ENCODE measurements around the gene EGLN3. TPM values are rescaled to one million over a fixed set of nuclear protein-coding genes. Genes with fewer than 3 reads are reported as not detected.
"Not testable (repeated sequence)": the region's sequence is repeated elsewhere in the genome, so short reads cannot be mapped to it uniquely, and the experiment has no call there.

The EGLN3 gene
- total RNA-seq, 1 donor from 2014 or later = 153 TPM

DNA sequence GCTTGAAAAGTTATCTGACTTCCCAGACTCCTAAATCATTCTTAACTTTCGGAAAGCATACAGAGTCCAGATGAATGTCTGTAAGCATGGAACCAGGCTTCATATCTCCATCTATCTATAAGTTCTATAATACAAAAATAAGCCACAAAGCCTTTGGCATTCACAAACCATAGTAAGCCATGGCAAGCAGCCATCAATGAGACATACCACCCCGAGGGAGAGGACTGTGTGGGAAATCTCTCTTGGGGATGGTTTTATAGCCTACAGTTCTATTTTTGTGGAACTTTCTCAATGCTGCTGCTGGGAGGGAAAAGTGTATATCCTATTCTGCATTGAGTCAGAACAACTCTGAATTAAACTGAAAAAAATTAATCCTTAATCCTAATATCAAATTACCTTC is 20.4 kb downstream of the EGLN3 start:
- Histone ChIP-seq H3K27ac (replicated peaks) (peak overlapping the region; percentile 5), H3K4me1 (peaks cover 63% of the 10 kb centered on the region)

DNA sequence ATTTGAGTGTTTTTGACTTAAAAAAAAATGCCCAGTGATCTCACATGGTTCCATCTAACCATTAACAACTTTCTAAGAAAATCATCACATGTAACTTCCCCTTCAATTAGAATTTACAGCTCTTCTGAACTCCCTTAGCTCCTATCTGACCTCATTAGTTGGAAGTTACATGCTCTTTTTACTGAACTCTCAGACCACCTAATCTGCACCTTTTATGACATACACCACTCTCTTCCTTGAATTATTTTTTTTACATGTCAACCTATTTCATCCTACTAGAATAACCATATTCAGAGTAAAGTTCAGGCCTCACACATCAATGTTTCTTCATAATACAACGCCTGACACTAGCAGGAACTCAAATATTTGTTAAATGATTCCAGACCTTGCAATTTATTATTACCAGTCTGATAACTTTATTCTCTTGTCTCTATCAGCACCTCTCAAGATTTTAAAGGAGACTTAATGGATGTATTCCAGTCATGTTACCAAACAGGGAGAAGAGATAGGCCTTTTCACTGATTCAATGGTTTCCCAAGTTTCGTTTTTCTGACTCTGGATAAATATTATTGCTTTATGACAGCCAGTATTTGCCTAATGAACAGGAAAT is 21.0 kb downstream of the EGLN3 start:
- no peak for DNase-seq
- H3K9me3 ChIP-seq (replicated peaks) = no peaks in the 10 kb centered on the region
- H3K27me3 ChIP-seq (ENCODE audit: low read depth) = no peaks in the 10 kb centered on the region
- TF ChIP-seq, protein P1, sequence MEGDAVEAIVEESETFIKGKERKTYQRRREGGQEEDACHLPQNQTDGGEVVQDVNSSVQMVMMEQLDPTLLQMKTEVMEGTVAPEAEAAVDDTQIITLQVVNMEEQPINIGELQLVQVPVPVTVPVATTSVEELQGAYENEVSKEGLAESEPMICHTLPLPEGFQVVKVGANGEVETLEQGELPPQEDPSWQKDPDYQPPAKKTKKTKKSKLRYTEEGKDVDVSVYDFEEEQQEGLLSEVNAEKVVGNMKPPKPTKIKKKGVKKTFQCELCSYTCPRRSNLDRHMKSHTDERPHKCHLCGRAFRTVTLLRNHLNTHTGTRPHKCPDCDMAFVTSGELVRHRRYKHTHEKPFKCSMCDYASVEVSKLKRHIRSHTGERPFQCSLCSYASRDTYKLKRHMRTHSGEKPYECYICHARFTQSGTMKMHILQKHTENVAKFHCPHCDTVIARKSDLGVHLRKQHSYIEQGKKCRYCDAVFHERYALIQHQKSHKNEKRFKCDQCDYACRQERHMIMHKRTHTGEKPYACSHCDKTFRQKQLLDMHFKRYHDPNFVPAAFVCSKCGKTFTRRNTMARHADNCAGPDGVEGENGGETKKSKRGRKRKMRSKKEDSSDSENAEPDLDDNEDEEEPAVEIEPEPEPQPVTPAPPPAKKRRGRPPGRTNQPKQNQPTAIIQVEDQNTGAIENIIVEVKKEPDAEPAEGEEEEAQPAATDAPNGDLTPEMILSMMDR (IDR thresholded peaks at IDR 0.05; ENCODE audit: borderline replicate concordance) = no peak
- peaks cover 57% of the 10 kb centered on the region for H3K36me3 ChIP-seq
- H3K27ac ChIP-seq (replicated peaks) = peak overlapping the region; percentile 11
- intact Hi-C loops (cut with micrococcal nuclease) = no loop called here
- peaks cover 64% of the 10 kb centered on the region for H3K4me1 ChIP-seq
- no peak overlapping the region for H3K4me3 ChIP-seq

More for the DNA sequence above, 20.4 kb downstream of the EGLN3 start:
- intact Hi-C loops (cut with micrococcal nuclease) = no loop called here
- no peaks in the 10 kb centered on the region for H3K9me3 ChIP-seq (replicated peaks)
- DNase-seq = no peak
- H3K4me3 ChIP-seq = no peak overlapping the region
- peaks cover 52% of the 10 kb centered on the region for H3K36me3 ChIP-seq
- no peaks in the 10 kb centered on the region for H3K27me3 ChIP-seq (ENCODE audit: low read depth)
- TF ChIP-seq, protein P1 (IDR thresholded peaks at IDR 0.05; ENCODE audit: borderline replicate concordance) = no peak

DNA sequence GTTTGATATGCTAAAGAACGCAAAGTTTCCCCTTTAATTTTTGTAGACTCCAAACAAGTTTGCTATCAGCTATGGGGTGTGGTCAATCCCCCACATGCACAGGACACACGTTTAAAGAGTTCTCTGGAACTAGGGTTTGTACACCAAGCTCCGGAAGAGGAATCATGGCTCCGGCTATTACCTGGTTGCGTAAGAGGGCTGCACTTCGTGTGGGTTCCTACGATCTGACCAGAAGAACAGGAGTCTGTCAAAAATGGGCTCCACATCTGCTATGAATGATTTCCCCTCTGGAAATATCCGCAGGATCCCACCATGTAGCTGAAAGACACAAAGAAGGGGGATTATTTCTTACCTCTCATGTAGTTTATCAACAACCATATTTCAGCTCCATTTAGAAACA is 22.0 kb downstream of the EGLN3 start:
- Histone ChIP-seq H3K36me3 (peaks cover 65% of the 10 kb centered on the region), H3K27me3 (ENCODE audit: low read depth) (no peaks in the 10 kb centered on the region), H3K27ac (replicated peaks) (peak overlapping the region; percentile 13), H3K4me3 (no peak overlapping the region), H3K9me3 (replicated peaks) (no peaks in the 10 kb centered on the region), H3K4me1 (peaks cover 60% of the 10 kb centered on the region)
- no peak for DNase-seq
- TF ChIP-seq, protein P1 (IDR thresholded peaks at IDR 0.05; ENCODE audit: borderline replicate concordance) = no peak
- intact Hi-C loops (cut with micrococcal nuclease) = no loop called here

DNA sequence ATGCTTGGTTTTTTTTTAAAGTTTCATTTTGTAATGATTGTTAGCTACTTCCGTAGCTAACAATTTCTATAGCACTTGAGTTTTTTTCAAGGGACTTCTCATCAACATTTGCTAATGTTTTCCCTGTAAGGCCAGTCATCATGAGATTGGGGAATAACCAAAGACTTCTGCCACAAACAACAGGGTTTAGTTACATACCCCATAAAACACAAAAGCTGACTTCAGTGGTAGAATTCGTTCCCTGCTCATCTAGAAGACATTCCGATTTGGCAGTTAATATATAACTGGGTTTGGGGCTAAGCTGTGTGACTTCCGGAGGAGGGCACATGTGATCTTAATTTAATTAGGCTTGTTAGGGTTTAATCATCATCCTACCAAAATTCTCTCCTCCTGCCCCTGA is 22.9 kb downstream of the EGLN3 start:
- Histone ChIP-seq H3K9me3 (replicated peaks) (no peaks in the 10 kb centered on the region), H3K27me3 (ENCODE audit: low read depth) (no peaks in the 10 kb centered on the region), H3K4me3 (no peak overlapping the region), H3K27ac (replicated peaks) (no peak overlapping the region), H3K4me1 (peaks cover 51% of the 10 kb centered on the region), H3K36me3 (peaks cover 66% of the 10 kb centered on the region)
- intact Hi-C loops (cut with micrococcal nuclease) = no loop called here
- DNase-seq = no peak
- TF ChIP-seq, protein P1 (IDR thresholded peaks at IDR 0.05; ENCODE audit: borderline replicate concordance) = no peak

DNA sequence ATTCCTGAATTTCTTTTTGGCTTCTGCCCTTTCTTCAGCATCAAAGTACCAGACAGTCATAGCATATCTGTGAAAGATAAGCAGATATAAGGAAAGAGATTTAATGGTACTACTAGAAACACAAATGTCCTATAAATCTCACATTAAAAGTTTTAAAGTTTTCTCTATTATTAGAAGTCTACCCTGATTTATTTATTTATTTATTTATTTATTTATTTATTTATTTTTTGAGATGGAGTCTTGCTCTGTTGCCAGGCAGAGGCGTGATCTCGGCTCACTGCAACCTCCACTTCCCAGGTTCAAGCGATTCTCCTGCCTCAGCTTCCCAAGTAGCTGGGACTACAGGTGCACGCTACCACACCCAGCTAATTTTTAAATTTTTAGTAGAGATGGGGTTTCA is 23.9 kb downstream of the EGLN3 start:
- H3K27ac ChIP-seq (replicated peaks); DNase-seq; H3K4me3 ChIP-seq; H3K9me3 ChIP-seq (replicated peaks); intact Hi-C loops (cut with micrococcal nuclease); H3K27me3 ChIP-seq (ENCODE audit: low read depth): not testable (repeated sequence)
- Histone ChIP-seq H3K4me1 (peaks cover 41% of the 10 kb centered on the region), H3K36me3 (peaks cover 72% of the 10 kb centered on the region)

DNA sequence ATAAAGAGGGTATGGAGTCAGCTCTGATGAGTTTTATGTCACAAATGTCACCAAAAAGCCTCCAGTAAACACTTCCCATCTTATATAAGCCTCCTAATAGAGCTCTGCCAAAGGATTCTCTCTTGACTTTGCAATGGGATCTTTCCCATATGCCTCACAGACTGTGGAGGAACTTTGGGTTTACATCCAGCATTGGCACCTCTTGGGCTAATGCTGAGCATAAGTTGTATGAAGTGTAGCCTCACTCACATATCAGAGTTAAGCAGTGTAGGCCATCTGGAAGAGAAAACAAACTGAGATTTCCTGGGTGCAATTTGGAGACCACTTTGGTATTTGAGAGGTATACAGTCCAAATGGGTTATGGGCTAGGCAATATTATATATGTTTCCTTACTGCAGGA is 24.9 kb downstream of the EGLN3 start:
- intact Hi-C loops (cut with micrococcal nuclease) = no loop called here
- Histone ChIP-seq H3K36me3 (peaks cover 72% of the 10 kb centered on the region), H3K4me3 (no peak overlapping the region), H3K4me1 (peaks cover 31% of the 10 kb centered on the region), H3K27ac (replicated peaks) (no peak overlapping the region), H3K9me3 (replicated peaks) (no peaks in the 10 kb centered on the region), H3K27me3 (ENCODE audit: low read depth) (no peaks in the 10 kb centered on the region)
- TF ChIP-seq, protein P1 (IDR thresholded peaks at IDR 0.05; ENCODE audit: borderline replicate concordance) = no peak
- DNase-seq = no peak

Measured in left ventricle myocardium inferior (tissue), 1 donor.